Measurements from ENCODE around the gene ZBTB16.

DNA sequence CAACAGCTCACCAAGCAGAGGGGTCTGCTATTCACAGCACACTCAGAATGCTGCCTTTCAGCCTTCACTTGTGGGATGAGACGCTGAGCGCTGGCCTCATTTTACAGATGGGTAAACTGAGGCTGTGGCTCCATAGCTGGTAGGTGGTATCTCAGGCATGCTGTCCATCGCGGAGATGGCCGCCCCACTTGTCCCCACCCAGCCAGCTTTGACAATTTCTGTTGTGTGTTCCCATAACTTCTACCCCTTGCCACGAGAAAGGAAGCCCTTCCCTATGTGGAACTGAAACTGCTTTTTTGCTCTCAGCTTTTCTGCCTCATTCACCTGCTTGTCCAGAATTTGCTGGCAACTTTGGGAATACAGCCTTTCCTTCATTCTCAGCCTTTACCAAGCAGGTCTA is 200.6 kb downstream of the ZBTB16 start:
- TF ChIP-seq, protein P1, sequence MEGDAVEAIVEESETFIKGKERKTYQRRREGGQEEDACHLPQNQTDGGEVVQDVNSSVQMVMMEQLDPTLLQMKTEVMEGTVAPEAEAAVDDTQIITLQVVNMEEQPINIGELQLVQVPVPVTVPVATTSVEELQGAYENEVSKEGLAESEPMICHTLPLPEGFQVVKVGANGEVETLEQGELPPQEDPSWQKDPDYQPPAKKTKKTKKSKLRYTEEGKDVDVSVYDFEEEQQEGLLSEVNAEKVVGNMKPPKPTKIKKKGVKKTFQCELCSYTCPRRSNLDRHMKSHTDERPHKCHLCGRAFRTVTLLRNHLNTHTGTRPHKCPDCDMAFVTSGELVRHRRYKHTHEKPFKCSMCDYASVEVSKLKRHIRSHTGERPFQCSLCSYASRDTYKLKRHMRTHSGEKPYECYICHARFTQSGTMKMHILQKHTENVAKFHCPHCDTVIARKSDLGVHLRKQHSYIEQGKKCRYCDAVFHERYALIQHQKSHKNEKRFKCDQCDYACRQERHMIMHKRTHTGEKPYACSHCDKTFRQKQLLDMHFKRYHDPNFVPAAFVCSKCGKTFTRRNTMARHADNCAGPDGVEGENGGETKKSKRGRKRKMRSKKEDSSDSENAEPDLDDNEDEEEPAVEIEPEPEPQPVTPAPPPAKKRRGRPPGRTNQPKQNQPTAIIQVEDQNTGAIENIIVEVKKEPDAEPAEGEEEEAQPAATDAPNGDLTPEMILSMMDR (IDR thresholded peaks at IDR 0.05; ENCODE audit: borderline replicate concordance, extremely low read depth, low read length, poor library complexity, severe bottlenecking): no peak
- no peak for TF ChIP-seq EZH2 (IDR thresholded peaks at IDR 0.05; ENCODE audit: borderline replicate concordance, low read depth, low read length, severe bottlenecking)

Data from DND-41 (cell line).